Stimulated activated CD4-positive, alpha-beta T cell treated with anti-CD3 and anti-CD28 coated beads, Interleukin-1b, Interleukin-23, amount 100 ng/mL, for 24 hours (primary cell): Measurements from ENCODE around the gene DKKL1.

ENCODE experiments used
- DNase-seq, 4 experiments: peaks; one replicate each; pipeline ENCODE4 v3.0.0-alpha.2; 2020; ENCODE audit warnings: low read depth in 4 of 4, low spot score in 1 of 4

The DKKL1 gene

DNA sequence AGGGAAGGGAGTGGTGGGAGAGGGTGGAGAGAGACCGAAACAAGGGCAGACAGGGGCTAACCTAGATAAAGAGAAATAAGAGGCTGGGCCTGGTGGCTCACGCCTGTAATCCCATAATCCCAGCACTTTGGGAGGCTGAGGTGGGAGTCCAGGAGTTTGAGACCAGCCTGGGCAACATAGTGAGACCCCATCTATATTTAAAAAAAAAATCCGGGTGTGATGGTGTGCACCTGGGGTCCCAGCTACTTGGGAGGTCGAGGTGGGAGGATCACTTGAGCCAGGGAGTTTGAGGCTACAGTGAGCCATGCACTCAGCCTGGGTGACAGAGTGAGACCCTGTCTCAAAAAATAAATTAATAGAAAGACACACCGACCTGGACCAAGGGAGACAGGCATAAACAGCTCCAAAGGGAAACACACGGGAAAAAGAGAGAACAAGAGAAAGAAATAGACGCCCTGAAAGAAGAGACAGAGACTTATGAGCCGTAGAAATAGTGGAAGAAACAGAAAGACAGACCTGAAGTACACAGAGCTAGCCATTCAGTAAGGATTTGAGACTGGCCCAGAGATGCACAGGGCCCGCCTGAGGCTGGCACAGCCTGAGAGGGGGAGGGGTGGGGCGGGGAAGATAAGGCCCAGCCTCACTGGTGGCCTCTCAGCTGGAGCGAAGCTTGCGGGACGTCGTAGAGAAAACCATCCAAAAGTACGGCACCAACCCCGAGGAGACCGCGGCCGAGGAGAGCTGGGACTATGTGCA lies 26.2 kb upstream of the DKKL1 start:
- DNase-seq = no peak

DNA sequence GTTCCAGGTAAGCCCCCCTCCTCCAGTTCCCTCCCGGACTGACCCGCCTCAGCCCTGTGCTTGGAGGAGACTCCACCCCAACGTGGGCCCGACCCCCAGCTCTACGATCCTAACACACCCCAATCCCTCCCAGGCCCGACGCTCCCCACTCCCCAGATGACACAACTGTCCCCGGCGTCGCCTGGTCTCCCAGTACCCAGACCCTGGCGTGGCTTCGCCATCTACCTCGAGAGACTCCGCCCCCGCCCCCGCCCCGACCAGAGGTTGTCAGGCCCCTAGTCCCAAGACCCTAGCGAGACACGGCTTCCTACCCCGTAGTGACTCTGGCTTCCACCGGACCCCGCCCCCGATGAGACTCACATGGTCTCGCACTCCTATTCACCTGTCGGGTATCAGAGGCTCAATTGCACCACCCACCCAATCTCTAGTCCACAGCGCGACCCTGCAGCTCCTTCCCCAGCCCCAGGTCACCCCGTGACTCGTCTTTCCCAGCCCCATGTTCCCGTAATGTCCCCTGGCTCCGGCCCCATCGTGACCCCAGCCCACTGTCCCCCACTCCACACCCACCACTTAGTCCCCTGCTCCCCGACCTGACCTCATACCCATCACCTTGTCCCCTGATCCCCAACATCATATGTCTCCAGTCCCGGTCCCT lies 25.5 kb upstream of the DKKL1 start:
- no peak for DNase-seq

GRCh38 chr19:49338691-49339300 lies 24.9 kb upstream of the DKKL1 start:
- DNase-seq = no peak

- no peak for DNase-seq
Measured at GRCh38 chr19:49339301-49340068, 24.2 kb upstream of the DKKL1 start.

- DNase-seq = no peak
Measured at GRCh38 chr19:49340069-49340864, 23.4 kb upstream of the DKKL1 start.

DNA sequence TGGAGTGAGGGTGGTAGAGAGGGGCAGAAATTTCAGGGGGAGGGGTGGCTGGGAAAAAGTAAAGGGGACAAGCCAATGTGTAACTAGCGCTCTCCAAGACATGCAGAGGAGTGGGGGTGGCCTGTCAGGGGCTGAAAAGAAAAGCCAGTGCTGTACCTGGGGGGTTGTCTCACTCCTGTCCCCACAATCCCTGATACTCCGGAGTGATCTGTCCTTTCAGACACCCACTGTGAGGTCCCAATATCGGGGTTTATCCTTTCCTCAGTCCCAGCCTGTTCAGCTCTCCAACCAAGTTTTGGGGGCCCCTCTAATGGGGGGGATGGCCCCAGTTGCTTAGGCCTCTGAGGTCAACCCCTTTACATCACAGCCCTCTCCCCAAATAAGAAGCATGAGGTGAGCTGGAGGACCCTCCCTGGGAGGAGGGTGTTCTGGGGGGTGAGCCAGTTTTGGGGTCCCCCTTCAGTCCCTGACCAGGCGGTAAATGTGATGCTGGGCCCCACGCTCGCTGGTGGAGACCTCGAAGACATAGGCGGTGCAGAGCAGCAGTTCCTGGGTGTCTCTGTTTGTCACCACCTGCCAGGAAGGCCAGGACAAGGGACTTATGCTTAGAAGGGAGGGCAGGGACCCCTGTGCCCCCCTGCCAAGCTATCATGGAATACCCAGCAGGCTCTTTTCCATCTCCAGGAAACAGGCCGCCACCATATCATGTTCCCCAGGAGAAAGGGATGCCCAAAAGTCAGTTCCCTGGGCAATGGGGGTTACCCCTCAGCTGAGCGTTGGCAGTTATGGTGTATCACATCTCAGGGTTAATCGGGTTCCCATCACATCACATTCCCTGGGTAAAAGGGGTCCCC lies 22.6 kb upstream of the DKKL1 start:
- DNase-seq = no peak

- no peak for DNase-seq
Measured at GRCh38 chr19:49342291-49342721, 21.4 kb upstream of the DKKL1 start.

DNA sequence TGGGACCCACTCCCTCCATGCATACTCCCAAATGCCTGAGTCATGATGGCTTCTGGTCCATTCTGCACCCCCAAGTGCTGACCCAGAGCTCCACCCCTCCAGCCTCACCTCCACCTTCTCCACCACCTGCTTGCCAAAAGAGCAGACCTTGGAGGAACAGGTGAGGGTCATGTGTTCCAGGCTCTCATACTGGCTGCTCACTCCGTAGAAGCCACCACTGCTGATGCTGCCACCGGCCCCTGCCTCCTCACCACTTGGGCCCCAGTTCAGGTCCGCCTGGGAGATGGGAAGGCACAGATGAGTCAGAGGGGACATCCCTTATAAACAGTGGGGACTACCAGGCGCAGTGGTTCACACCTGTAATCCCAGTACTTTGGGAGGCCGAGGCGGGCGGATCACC lies 20.6 kb upstream of the DKKL1 start:
- DNase-seq = no peak

- DNase-seq = no peak
Measured at GRCh38 chr19:49344505-49345423, 18.9 kb upstream of the DKKL1 start.

GRCh38 chr19:49347191-49347590 lies 16.5 kb upstream of the DKKL1 start:
- no peak for DNase-seq

DNA sequence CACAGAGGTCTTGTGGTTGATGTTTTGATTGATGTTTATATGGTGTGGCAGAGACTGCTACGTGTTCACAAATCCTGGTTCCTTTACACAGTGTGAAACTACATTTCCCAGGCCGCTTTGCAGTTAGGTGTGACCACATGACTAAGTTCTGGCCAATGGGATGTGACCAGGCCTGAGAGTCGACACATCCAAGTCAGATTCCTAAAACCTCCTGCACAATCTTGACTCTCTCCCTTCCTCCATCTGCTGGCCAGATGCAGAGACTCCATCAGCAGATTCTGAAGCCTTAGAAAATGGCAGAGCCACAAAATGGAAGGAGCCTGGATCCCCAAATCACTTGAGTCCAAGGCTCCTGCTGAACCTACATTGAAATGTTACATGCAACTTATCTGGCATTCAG lies 15.8 kb upstream of the DKKL1 start:
- DNase-seq = no peak

DNA sequence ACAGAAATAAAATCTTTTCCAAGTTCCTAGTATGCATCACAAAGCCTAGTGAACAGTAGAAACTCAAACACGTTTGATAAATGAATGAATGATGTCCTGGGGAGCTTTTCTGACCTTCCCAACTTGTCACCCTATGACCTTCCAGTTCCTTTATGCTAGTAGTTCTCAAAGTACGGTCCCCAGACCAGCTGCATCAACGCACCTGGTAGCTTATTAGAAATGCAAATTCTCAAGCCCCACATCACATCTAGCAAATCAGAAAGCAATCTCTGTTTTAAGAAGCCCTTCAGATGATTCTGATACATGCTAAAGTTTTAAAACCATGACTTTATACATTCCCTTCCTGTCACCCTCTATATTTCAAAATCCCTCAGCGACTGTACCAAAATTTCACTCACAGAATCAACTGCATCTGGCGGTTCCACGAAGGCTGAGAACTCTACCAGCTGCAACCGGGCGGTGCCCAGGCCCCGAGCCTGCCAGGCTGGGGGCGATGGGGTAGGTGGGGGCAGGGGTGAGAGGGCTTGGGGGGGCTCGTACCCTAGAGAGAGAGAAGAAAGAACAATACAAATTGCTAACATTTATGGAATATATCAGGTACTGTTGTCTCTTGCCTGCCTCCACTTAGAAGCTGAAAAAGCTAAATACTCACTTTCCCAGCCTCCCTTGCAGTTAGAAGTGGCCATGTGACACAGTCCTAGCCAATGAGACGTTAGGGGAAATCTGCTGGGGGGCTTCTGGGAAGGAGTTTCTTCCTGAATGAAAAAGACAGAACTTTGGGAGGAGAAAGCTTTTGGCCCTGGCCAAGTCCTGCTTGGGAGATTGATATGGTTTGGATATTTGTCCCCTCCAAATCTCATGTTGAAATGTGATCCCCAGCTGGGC lies 15.1 kb upstream of the DKKL1 start:
- DNase-seq = no peak

GRCh38 chr19:49349567-49349966 lies 14.1 kb upstream of the DKKL1 start:
- no peak for DNase-seq

GRCh38 chr19:49355909-49356353 lies 7.7 kb upstream of the DKKL1 start:
- DNase-seq = no peak

DNA sequence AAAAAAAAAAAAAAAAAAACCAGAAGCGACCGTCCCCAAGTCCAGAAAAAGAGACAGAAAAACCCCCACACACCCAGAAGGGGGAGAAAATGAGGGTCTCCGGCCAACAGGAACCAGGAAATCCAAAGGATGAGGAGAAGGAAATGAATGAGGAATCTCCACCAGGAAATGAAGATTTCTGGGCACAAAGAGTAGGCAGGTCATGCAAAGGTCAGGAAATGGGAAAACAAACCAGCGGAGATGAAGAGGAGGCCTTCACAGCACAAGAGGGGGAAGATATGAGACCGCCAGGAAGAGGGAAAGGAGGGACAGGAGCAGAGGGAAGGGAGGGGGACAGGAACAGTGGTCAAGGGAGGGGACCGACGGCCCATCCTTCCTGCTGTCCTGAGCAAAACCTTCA lies 7.3 kb upstream of the DKKL1 start:
- no peak for DNase-seq

DNA sequence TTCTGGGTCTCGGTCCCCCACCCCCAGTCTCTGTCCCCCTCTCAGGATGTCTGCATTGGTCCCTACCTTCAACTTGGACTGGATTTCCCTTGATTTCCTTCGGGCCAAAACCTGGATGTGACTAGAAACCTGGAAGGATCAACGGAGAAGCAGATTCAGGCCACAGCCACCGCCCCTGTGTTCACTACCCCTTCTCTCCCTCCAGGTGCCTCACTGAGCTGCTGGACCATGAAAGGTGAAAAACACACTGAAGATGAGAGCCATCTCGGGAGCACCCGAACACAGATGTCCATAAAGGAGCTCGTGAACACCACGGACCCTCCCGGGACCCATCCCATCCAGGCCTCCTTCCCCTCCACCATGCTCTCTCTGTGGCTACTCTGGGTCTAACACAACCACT lies 6.5 kb upstream of the DKKL1 start:
- no peak for DNase-seq

DNA sequence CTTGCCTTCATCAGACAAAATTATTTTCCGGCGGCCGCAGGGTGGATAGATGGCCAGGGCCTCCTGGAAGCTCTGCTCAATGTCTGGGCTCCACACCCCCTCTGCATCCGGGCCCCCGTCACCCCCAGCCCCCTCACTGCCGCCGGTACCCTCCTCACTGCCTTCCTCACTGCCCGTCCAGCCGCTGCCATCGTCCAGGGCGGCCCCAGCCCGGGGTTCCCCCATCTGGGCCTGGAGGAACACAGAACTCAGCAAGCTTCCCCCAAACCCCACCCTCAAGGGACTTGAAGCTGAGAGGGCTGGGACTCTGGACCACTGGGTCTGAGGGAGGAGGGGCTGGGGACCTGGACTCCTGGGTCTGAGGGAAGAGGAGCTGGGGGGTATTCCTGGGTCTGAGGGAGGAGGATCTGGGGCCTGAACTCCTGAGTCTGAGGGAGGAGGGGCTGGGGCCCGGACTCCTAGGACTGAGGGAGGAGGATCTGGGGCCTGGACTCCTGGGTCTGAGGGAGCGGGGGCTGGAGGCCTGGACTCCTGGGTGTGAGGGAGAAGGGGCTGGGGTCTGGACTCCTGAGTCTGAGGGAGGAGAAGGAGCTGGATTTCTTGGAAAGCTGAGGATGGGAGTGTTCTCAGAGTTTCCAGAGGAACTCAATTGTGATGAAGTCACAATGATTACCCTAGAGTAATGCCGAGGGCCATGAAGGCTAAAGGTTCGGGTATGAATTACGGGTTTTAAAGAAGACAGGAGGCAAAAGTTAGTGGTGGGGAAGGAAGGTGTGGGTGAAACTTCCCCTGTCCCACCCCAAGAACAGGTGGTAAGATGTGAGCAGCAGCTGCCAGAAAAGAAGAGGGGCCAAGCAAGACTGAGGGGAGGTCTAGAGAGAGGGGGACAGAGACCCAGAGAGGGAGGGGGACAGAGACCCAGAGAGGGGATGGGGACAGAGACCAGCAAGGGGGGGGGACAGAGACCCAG lies 3.5 kb upstream of the DKKL1 start:
- DNase-seq = no peak
